IMR-90 (cell line): ENCODE data around the gene KRTAP5-6. TPM values are rescaled to one million over a fixed set of nuclear protein-coding genes. Genes with fewer than 3 reads are reported as not detected.

Experiments used
- ATAC-seq: fragments of 200-7000 bp; cut with Tn5 transposase; 2 replicates; pipeline ENCODE4 v1.9.1; 2020; ENCODE audit warnings: low read depth, mild to moderate bottlenecking, moderate library complexity
- BruUV-seq: library from RNA; stranded (reverse); fragments of 400-500 nt; replicated peaks from 2 replicates; lab custom pipeline; 2021; lab: Mats Ljungman, UMichigan
- CTCF ChIA-PET: fragments of 300-600 bp; formaldehyde crosslinking; extraction: SDS; loops from one replicate; lab custom pipeline; 2021; ENCODE audit warnings: antibody characterized with exemption; lab: Yijun Ruan, JAX
- POLR2A ChIA-PET: fragments of 300-600 bp; sonication (Branson Sonifier 250); formaldehyde crosslinking; loops from one replicate; lab custom pipeline; 2022; ENCODE audit warnings: antibody characterized with exemption; ENCODE audit not compliant: unreplicated experiment; lab: Charles Lee
- DNase-seq: peaks from one replicate; pipeline ENCODE4 v3.0.0; 2013
- H2AFZ ChIP-seq: replicated peaks from 2 replicates; pipeline ENCODE3; 2013; ENCODE audit warnings: low read length, mild to moderate bottlenecking; ENCODE audit not compliant: poor library complexity
- H2AK5ac ChIP-seq: 2 replicates; pipeline ENCODE4 v1.6.1; 2013; ENCODE audit warnings: low read depth, low read length, inconsistent platforms
- H2AK9ac ChIP-seq: replicated peaks from 2 replicates; pipeline ENCODE3; 2013; ENCODE audit warnings: mild to moderate bottlenecking, low read depth, low read length, moderate library complexity; ENCODE audit not compliant: poor library complexity
- H2BK120ac ChIP-seq: 2 replicates; pipeline ENCODE4 v1.6.1; 2013; ENCODE audit warnings: low read depth, low read length, inconsistent platforms
- H2BK15ac ChIP-seq: 3 replicates; pipeline ENCODE4 v1.6.1; 2013; ENCODE audit warnings: low read depth, low read length, inconsistent platforms
- H2BK20ac ChIP-seq: 2 replicates; pipeline ENCODE4 v1.6.1; 2013; ENCODE audit warnings: low read depth, mild to moderate bottlenecking, inconsistent platforms, low read length, moderate library complexity
- H2BK5ac ChIP-seq: 2 replicates; pipeline ENCODE4 v1.6.1; 2013; ENCODE audit warnings: mild to moderate bottlenecking, low read depth, low read length, inconsistent platforms; ENCODE audit not compliant: poor library complexity, severe bottlenecking
- H3K14ac ChIP-seq: replicated peaks from 2 replicates; pipeline ENCODE4 v1.6.1; 2013; ENCODE audit warnings: low read depth, low read length, inconsistent platforms
- H3K18ac ChIP-seq: 2 replicates; pipeline ENCODE4 v1.6.1; 2013; ENCODE audit warnings: low read depth, low read length, control low read depth
- H3K23ac ChIP-seq: 2 replicates; pipeline ENCODE4 v1.6.1; 2013; ENCODE audit warnings: low read depth, low read length, inconsistent platforms
- H3K27ac ChIP-seq: 2 replicates; pipeline ENCODE4 v1.5.1; 2013; ENCODE audit warnings: mild to moderate bottlenecking, control low read depth, low read length; ENCODE audit not compliant: insufficient read depth
- H3K27me3 ChIP-seq: 2 replicates; pipeline ENCODE4 v1.6.1; 2013; ENCODE audit warnings: low read length; ENCODE audit not compliant: control insufficient read depth, insufficient read depth
- H3K36me3 ChIP-seq: 2 replicates; pipeline ENCODE4 v1.6.1; 2013; ENCODE audit warnings: low read length, mixed read lengths; ENCODE audit not compliant: control insufficient read depth, insufficient read depth
- H3K4ac ChIP-seq: 2 replicates; pipeline ENCODE4 v1.6.1; 2013; ENCODE audit warnings: low read depth, low read length, inconsistent platforms
- H3K4me1 ChIP-seq: 2 replicates; pipeline ENCODE4 v1.6.1; 2013; ENCODE audit warnings: low read length, mixed read lengths; ENCODE audit not compliant: control insufficient read depth, insufficient read depth
- H3K4me2 ChIP-seq: 2 replicates; pipeline ENCODE4 v1.6.1; 2013; ENCODE audit warnings: low read depth, mild to moderate bottlenecking, control low read depth, low read length, moderate library complexity
- H3K4me3 ChIP-seq: 2 replicates; pipeline ENCODE4 v1.5.1; 2013; ENCODE audit warnings: low read depth, mild to moderate bottlenecking, control low read depth, low read length, moderate library complexity; ENCODE audit not compliant: insufficient read depth
- H3K56ac ChIP-seq: 2 replicates; pipeline ENCODE4 v1.6.1; 2013; ENCODE audit warnings: low read length, inconsistent platforms; ENCODE audit not compliant: insufficient read depth; ENCODE audit errors: extremely low read depth
- H3K79me1 ChIP-seq, 2 experiments: 2 replicates each; pipeline ENCODE4 v1.6.1; 2013; ENCODE audit warnings: low read length in 2 of 2, inconsistent platforms in 1 of 2, low read depth in 1 of 2
- H3K9ac ChIP-seq: 2 replicates; pipeline ENCODE4 v1.6.1; 2013; ENCODE audit warnings: low read depth, low read length, control low read depth
- H3K9me1 ChIP-seq: 2 replicates; pipeline ENCODE4 v1.6.1; 2013; ENCODE audit warnings: low read length, inconsistent platforms; ENCODE audit not compliant: insufficient read depth
- H3K9me3 ChIP-seq: 2 replicates; pipeline ENCODE4 v1.6.1; 2013; ENCODE audit warnings: low read length; ENCODE audit not compliant: control insufficient read depth, insufficient read depth
- H4K20me1 ChIP-seq: 2 replicates; pipeline ENCODE4 v1.6.1; 2013; ENCODE audit warnings: low read length, inconsistent platforms; ENCODE audit not compliant: insufficient read depth
- H4K5ac ChIP-seq: 2 replicates; pipeline ENCODE4 v1.6.1; 2013; ENCODE audit warnings: mild to moderate bottlenecking, low read depth, low read length, control low read depth
- H4K8ac ChIP-seq, 2 experiments: 2 replicates each; pipeline ENCODE4 v1.6.1; 2013; ENCODE audit warnings: low read depth in 2 of 2, low read length in 2 of 2, control low read depth in 1 of 2, inconsistent platforms in 1 of 2
- H4K91ac ChIP-seq: 2 replicates; pipeline ENCODE4 v1.6.1; 2013; ENCODE audit warnings: low read depth, low read length, inconsistent platforms; ENCODE audit not compliant: insufficient read depth
- BHLHE40 ChIP-seq: fragments of 150-350 bp; IDR thresholded peaks from 2 replicates; pipeline ENCODE4 v1.6.1; 2016; ENCODE audit warnings: mild to moderate bottlenecking, low read depth, low read length
- CEBPB ChIP-seq: IDR thresholded peaks from 2 replicates; pipeline ENCODE4 v1.6.1; 2012; ENCODE audit warnings: low read depth, low read length, improper control_type of control experiment
- CHD1 ChIP-seq: IDR thresholded peaks from 2 replicates; pipeline ENCODE4 v1.6.1; 2012; ENCODE audit warnings: low read depth, low read length, improper control_type of control experiment
- ELK1 ChIP-seq: fragments of 150-350 bp; IDR thresholded peaks from 2 replicates; pipeline ENCODE4 v1.6.1; 2016; ENCODE audit warnings: low read depth, mild to moderate bottlenecking, low read length, moderate library complexity, borderline replicate concordance
- FOS ChIP-seq: fragments of 150-350 bp; IDR thresholded peaks from 2 replicates; pipeline ENCODE4 v1.6.1; 2016; ENCODE audit warnings: low read depth, low read length
- MAFK ChIP-seq: IDR thresholded peaks from 2 replicates; pipeline ENCODE4 v1.6.1; 2012; ENCODE audit warnings: low read depth, low read length, improper control_type of control experiment
- NFE2L2 ChIP-seq: fragments of 150-350 bp; IDR thresholded peaks from 2 replicates; pipeline ENCODE4 v1.6.1; 2016; ENCODE audit warnings: low read depth, mild to moderate bottlenecking, low read length
- POLR2A ChIP-seq: IDR thresholded peaks from 2 replicates; pipeline ENCODE4 v1.6.1; 2012; ENCODE audit warnings: mild to moderate bottlenecking, low read depth, low read length
- RAD21 ChIP-seq: IDR thresholded peaks from 2 replicates; pipeline ENCODE4 v1.6.1; 2012; ENCODE audit warnings: low read length, improper control_type of control experiment
- RCOR1 ChIP-seq: IDR thresholded peaks from 2 replicates; pipeline ENCODE4 v1.6.1; 2012; ENCODE audit warnings: mild to moderate bottlenecking, low read length, improper control_type of control experiment; ENCODE audit not compliant: insufficient replicate concordance
- SMC3 ChIP-seq: fragments of 150-350 bp; IDR thresholded peaks from 2 replicates; pipeline ENCODE4 v1.6.1; 2016; ENCODE audit warnings: low read depth, mild to moderate bottlenecking, antibody characterized with exemption, low read length, moderate library complexity
- USF2 ChIP-seq: fragments of 150-350 bp; IDR thresholded peaks from 2 replicates; pipeline ENCODE4 v1.6.1; 2017; ENCODE audit warnings: mild to moderate bottlenecking, antibody characterized with exemption, low read length, low read depth
- WGBS, 2 experiments: methylation state at CpG; one replicate each; pipeline versions ENCODE4 v1.1.5 to v1.1.7; 2013; ENCODE audit warnings: missing lambda C conversion rate in 2 of 2; ENCODE audit not compliant: insufficient read length in 1 of 2; ENCODE audit errors: extremely low coverage in 2 of 2; 5-methylcytosine and 5-hydroxymethylcytosine counted together
- dilution Hi-C: fragments of 300-500 bp; cut with HindIII; formaldehyde crosslinking; loops from one replicate; pipeline ENCODE4 v1.14.3; 2018; ENCODE audit warnings: low sequenced_read_pairs; ENCODE audit not compliant: unreplicated experiment
- in situ Hi-C: fragments of 300-500 bp; cut with MboI; formaldehyde crosslinking; loops from 3 replicates; pipeline ENCODE4 v1.14.3; 2019; ENCODE audit warnings: low sequenced_read_pairs, inconsistent platforms, mixed read lengths
- intact Hi-C: fragments of 100-400 bp; cut with micrococcal nuclease; formaldehyde crosslinking; loops from 2 replicates; pipeline ENCODE4 v1.10.0; 2022
- polyA plus RNA-seq, 3 experiments: library from polyadenylated mRNA; depleted of rRNA; stranded (reverse); fragments of >200 nt; gene quantifications; 2 replicates each; pipeline ENCODE4 v1.2.3, GENCODE V29; 2012; ENCODE audit warnings: low replicate concordance in 1 of 3
- total RNA-seq: library from RNA; depleted of rRNA; stranded (reverse); fragments of >200 nt; gene quantifications from 2 replicates; pipeline ENCODE4 v1.2.3, GENCODE V29; 2012

KRTAP5-6 gene
- total and polyA plus RNA-seq, 2 of the 4 experiments (the other 2 are of a cell fraction): not detected

GRCh38 chr11:1735271-1735670, 38.3 kb downstream of the KRTAP5-6 start:
- no peak for DNase-seq
- no peak overlapping the region for H3K14ac ChIP-seq
- no peak overlapping the region for H4K91ac ChIP-seq
- H4K5ac ChIP-seq: no peak overlapping the region
- in situ Hi-C loops (no loop called here), dilution Hi-C loops (no loop called here), intact Hi-C loops (no loop called here)
- no peak overlapping the region for H3K9ac ChIP-seq
- H3K4me3 ChIP-seq: no peak overlapping the region
- H2BK5ac ChIP-seq: no peak overlapping the region
- H3K36me3 ChIP-seq: no peaks in the 10 kb centered on the region
- H4K20me1 ChIP-seq: no peaks in the 10 kb centered on the region
- POLR2A ChIA-PET: no interaction called here
- no peak overlapping the region for H3K4ac ChIP-seq
- H3K27ac ChIP-seq: no peak overlapping the region
- H2BK15ac ChIP-seq: no peak overlapping the region
- no peaks in the 10 kb centered on the region for H3K4me1 ChIP-seq
- ATAC-seq: no peak
- no peak overlapping the region for H3K23ac ChIP-seq
- H3K9me3 ChIP-seq: peaks cover 16% of the 10 kb centered on the region
- no peak overlapping the region for H3K4me2 ChIP-seq
- H2BK120ac ChIP-seq: no peak overlapping the region
- no peak overlapping the region for H2AFZ ChIP-seq
- no peak overlapping the region for H3K56ac ChIP-seq
- H2AK5ac ChIP-seq: no peak overlapping the region
- H3K79me1 ChIP-seq: no peaks in the 10 kb centered on the region
- H3K18ac ChIP-seq: no peak overlapping the region
- no peak overlapping the region for H2BK20ac ChIP-seq
- BruUV-seq: no TSS peak
- H2AK9ac ChIP-seq: no peak overlapping the region
- 60% methylated on average over 6 of the region's 16 CpGs; no CpG with 5 or more reads in 1 of the 2 experiments for WGBS, 2 experiments
- no peak overlapping the region for H4K8ac ChIP-seq
- peaks cover 42% of the 10 kb centered on the region for H3K27me3 ChIP-seq
- H3K9me1 ChIP-seq: peaks cover 5% of the 10 kb centered on the region; the same call in 1 of the 2 replicates
- TF ChIP-seq MAFK: no peak
- TF ChIP-seq CHD1: no peak
- no peak for TF ChIP-seq NFE2L2
- TF ChIP-seq BHLHE40: no peak
- TF ChIP-seq USF2: no peak
- no peak for TF ChIP-seq SMC3
- TF ChIP-seq CEBPB: no peak
- no peak for TF ChIP-seq ELK1
- no peak for TF ChIP-seq POLR2A
- no peak for TF ChIP-seq RCOR1
- TF ChIP-seq RAD21: no peak
- TF ChIP-seq FOS: no peak
- CTCF ChIA-PET: no interaction called here
